ENCODE results near the gene ORMDL1.

DNA sequence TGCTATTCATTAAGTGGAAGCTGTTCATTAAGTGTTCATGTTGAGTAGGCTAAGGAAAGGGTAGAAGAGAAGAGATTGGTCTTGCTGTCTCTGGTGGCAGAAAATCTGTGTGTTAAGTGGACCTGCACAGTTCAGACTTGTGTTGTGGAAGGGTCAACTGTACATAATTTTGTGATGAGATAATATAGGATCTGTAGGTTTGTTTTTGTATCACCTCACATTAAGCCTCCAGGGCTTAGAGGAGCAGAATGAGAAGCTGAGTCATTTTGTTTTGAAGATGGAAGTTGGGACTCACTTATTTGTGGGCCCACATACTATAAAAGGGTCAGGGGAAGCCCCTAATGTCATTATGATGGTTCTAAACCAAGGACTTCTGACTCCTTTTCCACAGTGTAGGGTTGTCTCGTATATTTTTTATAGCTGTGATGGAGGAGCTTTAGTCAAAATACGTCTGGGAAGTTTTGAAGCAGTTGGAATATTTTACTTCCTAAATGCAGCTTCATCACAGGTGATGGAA, 18.3 kb upstream of the ORMDL1 start:
- TF ChIP-seq, protein P1, sequence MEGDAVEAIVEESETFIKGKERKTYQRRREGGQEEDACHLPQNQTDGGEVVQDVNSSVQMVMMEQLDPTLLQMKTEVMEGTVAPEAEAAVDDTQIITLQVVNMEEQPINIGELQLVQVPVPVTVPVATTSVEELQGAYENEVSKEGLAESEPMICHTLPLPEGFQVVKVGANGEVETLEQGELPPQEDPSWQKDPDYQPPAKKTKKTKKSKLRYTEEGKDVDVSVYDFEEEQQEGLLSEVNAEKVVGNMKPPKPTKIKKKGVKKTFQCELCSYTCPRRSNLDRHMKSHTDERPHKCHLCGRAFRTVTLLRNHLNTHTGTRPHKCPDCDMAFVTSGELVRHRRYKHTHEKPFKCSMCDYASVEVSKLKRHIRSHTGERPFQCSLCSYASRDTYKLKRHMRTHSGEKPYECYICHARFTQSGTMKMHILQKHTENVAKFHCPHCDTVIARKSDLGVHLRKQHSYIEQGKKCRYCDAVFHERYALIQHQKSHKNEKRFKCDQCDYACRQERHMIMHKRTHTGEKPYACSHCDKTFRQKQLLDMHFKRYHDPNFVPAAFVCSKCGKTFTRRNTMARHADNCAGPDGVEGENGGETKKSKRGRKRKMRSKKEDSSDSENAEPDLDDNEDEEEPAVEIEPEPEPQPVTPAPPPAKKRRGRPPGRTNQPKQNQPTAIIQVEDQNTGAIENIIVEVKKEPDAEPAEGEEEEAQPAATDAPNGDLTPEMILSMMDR (IDR thresholded peaks at IDR 0.05): no peak
- TF ChIP-seq POLR2A (IDR thresholded peaks at IDR 0.05) (no peak), EP300 (IDR thresholded peaks at IDR 0.05) (no peak)

All from tibial nerve (tissue), 4 donors.